Activated CD4-positive, alpha-beta memory T cell treated with anti-CD3 and anti-CD28 coated beads, Interleukin-2, amount 10 ng/mL, durations not matched to agents 7 days and 5 days (primary cell): ENCODE measurements around the gene FAM221B. TPM values are rescaled to one million over a fixed set of nuclear protein-coding genes. Genes with fewer than 3 reads are reported as not detected.

Experiments
- CTCF ChIA-PET: fragments of 350-600 bp; sonication (Branson Sonifier 250); formaldehyde crosslinking; loops from one replicate; lab custom pipeline; 2021; ENCODE audit warnings: antibody characterized with exemption, inconsistent platforms; lab: Charles Lee
- POLR2A ChIA-PET: fragments of 350-600 bp; sonication (Branson Sonifier 250); formaldehyde crosslinking; loops from one replicate; lab custom pipeline; 2021; ENCODE audit warnings: antibody characterized with exemption; lab: Charles Lee
- DNase-seq: peaks from one replicate; pipeline ENCODE4 v3.0.0-alpha.2; 2020
- H3K27ac Mint-ChIP-seq: one replicate; pipeline ENCODE4 v1.8.0; 2021; ENCODE audit warnings: mild to moderate bottlenecking, mixed read lengths
- H3K27me3 Mint-ChIP-seq: one replicate; pipeline ENCODE4 v1.8.0; 2021; ENCODE audit warnings: mixed read lengths
- H3K36me3 Mint-ChIP-seq: one replicate; pipeline ENCODE4 v1.8.0; 2021; ENCODE audit warnings: low read depth, mixed read lengths
- H3K4me1 Mint-ChIP-seq: one replicate; pipeline ENCODE4 v1.8.0; 2021; ENCODE audit warnings: mixed read lengths
- H3K4me3 Mint-ChIP-seq: one replicate; pipeline ENCODE4 v1.8.0; 2021; ENCODE audit warnings: mild to moderate bottlenecking, mixed read lengths
- H3K9me3 Mint-ChIP-seq: one replicate; pipeline ENCODE4 v1.8.0; 2021; ENCODE audit warnings: mixed read lengths
- total RNA-seq, 2 experiments: library from RNA; stranded (reverse); gene quantifications; one replicate each; pipeline ENCODE4 v1.2.3, GENCODE V29; 2021

The FAM221B gene
- total RNA-seq, 2 experiments from 2014 or later: not detected

- ChIA-PET POLR2A (interaction anchor here (0.9 to 1.8 kb wide), 2 partner anchors 15 to 17 kb away, joined by 4 to 6 read pairs; partner anchors contain the start of genes HINT2 and SPAG8), CTCF (interaction anchor here (0.6 to 1.5 kb wide), 3 partner anchors 39 to 179 kb away, joined by 3 to 4 read pairs (median 3); partner anchors contain the start of gene SIT1)
- H3K27me3 Mint-ChIP-seq: peaks cover 5% of the 10 kb centered on the region
- peak within 1 kb of the TSS; percentile 53 for H3K27ac Mint-ChIP-seq
- peaks cover 23% of the 10 kb centered on the region for H3K4me1 Mint-ChIP-seq
- peak; percentile 94 for DNase-seq
- H3K4me3 Mint-ChIP-seq: peak within 1 kb of the TSS; percentile 82
- no peaks in the 10 kb centered on the region for H3K36me3 Mint-ChIP-seq
- no peaks in the 10 kb centered on the region for H3K9me3 Mint-ChIP-seq
Observed at GRCh38 chr9:35829084-35829763, 692 bp upstream of the FAM221B start, which contains the start of gene TMEM8B. TMEM8B (plus strand) TSS chr9:35829228; CDS start chr9:35829448, 220 bp downstream.

- ChIA-PET POLR2A (no interaction called here), CTCF (interaction anchor here (1.2 to 2.3 kb wide), 2 partner anchors 15 to 60 kb away, joined by 3 to 14 read pairs; partner anchors contain the start of gene SPAG8)
- Mint-ChIP-seq H3K9me3 (no peaks in the 10 kb centered on the region), H3K27ac (no peak overlapping the region), H3K27me3 (peaks cover 9% of the 10 kb centered on the region), H3K4me3 (peak overlapping the region; percentile 31), H3K36me3 (no peaks in the 10 kb centered on the region), H3K4me1 (peaks cover 23% of the 10 kb centered on the region)
- no peak for DNase-seq
Observed at GRCh38 chr9:35827486-35827885, 1.0 kb downstream of the FAM221B start.

GRCh38 chr9:35826071-35826701, 2.3 kb downstream of the FAM221B start:
- H3K4me3 Mint-ChIP-seq: no peak overlapping the region
- DNase-seq: peak; percentile 31
- CTCF ChIA-PET: interaction anchor here (0.6 to 3.2 kb wide), 22 partner anchors 10 to 630 kb away, joined by 3 to 35 read pairs (median 4); partner anchors contain the start of genes GBA2, HINT2, RGP1 and SPAG8
- no peaks in the 10 kb centered on the region for H3K9me3 Mint-ChIP-seq
- H3K4me1 Mint-ChIP-seq: peaks cover 23% of the 10 kb centered on the region
- H3K27me3 Mint-ChIP-seq: peaks cover 9% of the 10 kb centered on the region
- POLR2A ChIA-PET: interaction anchor here (1.0 to 2.1 kb wide), 3 partner anchors 10 to 14 kb away, joined by 3 to 9 read pairs (median 6); partner anchors contain the start of genes HINT2 and SPAG8
- H3K27ac Mint-ChIP-seq: no peak overlapping the region
- H3K36me3 Mint-ChIP-seq: no peaks in the 10 kb centered on the region

- H3K4me3 Mint-ChIP-seq: no peak overlapping the region
- POLR2A ChIA-PET: no interaction called here
- CTCF ChIA-PET: no interaction called here
- no peaks in the 10 kb centered on the region for H3K36me3 Mint-ChIP-seq
- H3K27ac Mint-ChIP-seq: no peak overlapping the region
- no peaks in the 10 kb centered on the region for H3K9me3 Mint-ChIP-seq
- H3K4me1 Mint-ChIP-seq: peaks cover 15% of the 10 kb centered on the region
- H3K27me3 Mint-ChIP-seq: peaks cover 6% of the 10 kb centered on the region
- DNase-seq: no peak
Observed at GRCh38 chr9:35822926-35823325, 5.6 kb downstream of the FAM221B start.

GRCh38 chr9:35820076-35820475, 8.5 kb downstream of the FAM221B start:
- POLR2A ChIA-PET: no interaction called here
- Mint-ChIP-seq H3K27ac (no peak overlapping the region), H3K36me3 (no peaks in the 10 kb centered on the region), H3K4me1 (peaks cover 9% of the 10 kb centered on the region), H3K27me3 (peaks cover 7% of the 10 kb centered on the region), H3K9me3 (no peaks in the 10 kb centered on the region), H3K4me3 (no peak overlapping the region)
- CTCF ChIA-PET: interaction anchor here (1.0 kb wide), 1 partner anchor 8 kb away, joined by 3 read pairs; the partner anchor contains the start of gene SPAG8
- DNase-seq: no peak

- Mint-ChIP-seq H3K4me1 (peaks cover 19% of the 10 kb centered on the region), H3K9me3 (no peaks in the 10 kb centered on the region), H3K27me3 (peaks cover 7% of the 10 kb centered on the region), H3K27ac (no peak overlapping the region), H3K36me3 (no peaks in the 10 kb centered on the region), H3K4me3 (no peak overlapping the region)
- no peak for DNase-seq
- ChIA-PET POLR2A (interaction anchor here (0.5 kb wide), 1 partner anchor 56 kb away, joined by 3 read pairs; no protein-coding TSS in a partner anchor), CTCF (no interaction called here)
Observed at GRCh38 chr9:35818341-35818740, 10.2 kb downstream of the FAM221B start.

- H3K27me3 Mint-ChIP-seq: peaks cover 4% of the 10 kb centered on the region
- CTCF ChIA-PET: no interaction called here
- POLR2A ChIA-PET: no interaction called here
- DNase-seq: no peak
- H3K9me3 Mint-ChIP-seq: no peaks in the 10 kb centered on the region
- no peak overlapping the region for H3K4me3 Mint-ChIP-seq
- peaks cover 7% of the 10 kb centered on the region for H3K36me3 Mint-ChIP-seq
- no peak overlapping the region for H3K27ac Mint-ChIP-seq
- peaks cover 36% of the 10 kb centered on the region for H3K4me1 Mint-ChIP-seq
Observed at GRCh38 chr9:35816708-35817107, 11.8 kb downstream of the FAM221B start.

- peak; percentile 99 for DNase-seq
- CTCF ChIA-PET: interaction anchor here (0.8 to 1.7 kb wide), 10 partner anchors 11 to 168 kb away, joined by 3 to 12 read pairs (median 4); partner anchors contain the start of genes CCDC107, GBA2, RGP1 and RMRP
- POLR2A ChIA-PET: interaction anchor here (0.8 to 1.6 kb wide), 17 partner anchors 9 to 376 kb away, joined by 3 to 9 read pairs (median 5); partner anchors contain the start of genes ARHGEF39, CCDC107, CLTA and CREB3
Observed at GRCh38 chr9:35814841-35815543, 13.5 kb downstream of the FAM221B start, which contains the start of gene HINT2. HINT2 (minus strand) TSS chr9:35815042; CDS start chr9:35814979, 63 bp downstream.

GRCh38 chr9:35814106-35814840, 14.3 kb downstream of the FAM221B start:
- H3K4me1 Mint-ChIP-seq: peaks cover 44% of the 10 kb centered on the region
- ChIA-PET POLR2A (interaction anchor here (0.5 to 3.3 kb wide), 21 partner anchors 11 to 700 kb away, joined by 3 to 10 read pairs (median 4); partner anchors contain the start of genes ARHGEF39, CCDC107, CLTA and CREB3), CTCF (interaction anchor here (0.6 to 1.7 kb wide), 13 partner anchors 11 to 376 kb away, joined by 3 to 12 read pairs (median 4); partner anchors contain the start of genes CCDC107, CLTA, GBA2 and RGP1)
- H3K27me3 Mint-ChIP-seq: peaks cover 4% of the 10 kb centered on the region
- peaks cover 7% of the 10 kb centered on the region for H3K36me3 Mint-ChIP-seq
- peak; percentile 62 for DNase-seq
- no peaks in the 10 kb centered on the region for H3K9me3 Mint-ChIP-seq
- peak overlapping the region; percentile 92 for H3K27ac Mint-ChIP-seq
- peak overlapping the region; percentile 87 for H3K4me3 Mint-ChIP-seq

More at GRCh38 chr9:35814841-35815543, 13.5 kb downstream of the FAM221B start, which contains the start of gene HINT2:
- peak within 1 kb of the TSS; percentile 92 for H3K27ac Mint-ChIP-seq
- H3K27me3 Mint-ChIP-seq: peaks cover 4% of the 10 kb centered on the region
- peaks cover 7% of the 10 kb centered on the region for H3K36me3 Mint-ChIP-seq
- peak within 1 kb of the TSS; percentile 87 for H3K4me3 Mint-ChIP-seq
- H3K9me3 Mint-ChIP-seq: no peaks in the 10 kb centered on the region
- peaks cover 45% of the 10 kb centered on the region for H3K4me1 Mint-ChIP-seq

- POLR2A ChIA-PET: interaction anchor here (0.5 to 3.3 kb wide), 18 partner anchors 12 to 700 kb away, joined by 3 to 10 read pairs (median 4); partner anchors contain the start of genes CCDC107, CLTA, CREB3 and FAM221B
- H3K4me3 Mint-ChIP-seq: peak overlapping the region; percentile 87
- peaks cover 7% of the 10 kb centered on the region for H3K36me3 Mint-ChIP-seq
- peak overlapping the region; percentile 92 for H3K27ac Mint-ChIP-seq
- peaks cover 4% of the 10 kb centered on the region for H3K27me3 Mint-ChIP-seq
- H3K4me1 Mint-ChIP-seq: peaks cover 44% of the 10 kb centered on the region
- H3K9me3 Mint-ChIP-seq: no peaks in the 10 kb centered on the region
- DNase-seq: no peak
- CTCF ChIA-PET: interaction anchor here (0.6 to 2.7 kb wide), 13 partner anchors 12 to 377 kb away, joined by 3 to 14 read pairs (median 5); partner anchors contain the start of genes CCDC107, CLTA, GBA2 and RGP1
Observed at GRCh38 chr9:35813434-35814105, 15.0 kb downstream of the FAM221B start.
